Nucleus accumbens (tissue), 56 donors: ENCODE data around the gene TBX10.
"Not testable (repeated sequence)": the region's sequence is repeated elsewhere in the genome, so short reads cannot be mapped to it uniquely, and the experiment has no call there.

Experiments
- DNase-seq, 56 donors: peaks; one replicate each; lab custom pipeline; 2025; lab: John Stamatoyannopoulos, UW

The TBX10 gene

DNA sequence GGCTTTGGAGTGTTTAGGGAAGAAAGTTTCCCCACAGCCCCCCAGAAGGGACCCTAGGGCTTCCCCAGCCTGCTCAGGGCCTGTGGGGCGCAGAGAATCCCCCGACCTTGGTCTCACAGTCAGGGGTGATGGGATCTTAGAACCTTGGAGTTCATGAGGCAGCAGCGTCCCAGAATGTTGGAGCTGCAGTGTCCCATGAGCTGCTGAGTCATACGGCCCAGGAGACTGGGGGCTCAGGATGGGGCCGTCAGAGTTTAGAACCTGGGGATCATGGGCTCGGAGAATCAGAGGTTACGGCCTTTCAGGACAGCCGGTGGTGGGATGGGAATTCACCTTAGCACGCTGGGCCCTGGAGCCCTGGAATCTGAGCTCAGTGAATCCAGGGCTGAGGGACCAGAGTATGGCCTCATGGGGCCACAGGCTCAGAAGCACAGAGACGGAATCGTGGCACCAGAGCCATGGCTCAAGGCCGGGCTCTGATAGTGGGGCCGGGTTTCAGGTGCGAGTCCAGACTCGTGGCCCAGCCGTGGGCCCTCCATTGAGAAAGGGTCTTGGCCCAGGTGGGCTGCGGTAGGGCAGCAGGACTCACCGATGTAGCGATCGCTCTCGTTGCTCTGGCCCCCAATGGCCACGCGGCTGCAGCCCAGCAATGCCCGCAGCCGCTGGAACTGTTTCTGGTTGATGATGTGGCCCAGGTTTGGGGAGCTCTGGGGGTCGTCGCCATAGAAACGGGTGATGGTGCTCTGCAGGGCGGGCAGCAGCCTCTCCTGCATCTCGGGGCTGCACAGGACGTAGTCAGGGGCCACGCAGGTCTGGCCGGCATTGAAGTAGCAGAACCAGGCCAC is 25.4 kb upstream of the TBX10 start:
- no peak for DNase-seq

GRCh38 chr11:67664213-67664585 is 24.6 kb upstream of the TBX10 start:
- DNase-seq: no peak

GRCh38 chr11:67663532-67664212 is 24.1 kb upstream of the TBX10 start:
- no peak for DNase-seq

- no peak for DNase-seq
These were observed 23.4 kb upstream of the TBX10 start for GRCh38 chr11:67662835-67663531.

DNA sequence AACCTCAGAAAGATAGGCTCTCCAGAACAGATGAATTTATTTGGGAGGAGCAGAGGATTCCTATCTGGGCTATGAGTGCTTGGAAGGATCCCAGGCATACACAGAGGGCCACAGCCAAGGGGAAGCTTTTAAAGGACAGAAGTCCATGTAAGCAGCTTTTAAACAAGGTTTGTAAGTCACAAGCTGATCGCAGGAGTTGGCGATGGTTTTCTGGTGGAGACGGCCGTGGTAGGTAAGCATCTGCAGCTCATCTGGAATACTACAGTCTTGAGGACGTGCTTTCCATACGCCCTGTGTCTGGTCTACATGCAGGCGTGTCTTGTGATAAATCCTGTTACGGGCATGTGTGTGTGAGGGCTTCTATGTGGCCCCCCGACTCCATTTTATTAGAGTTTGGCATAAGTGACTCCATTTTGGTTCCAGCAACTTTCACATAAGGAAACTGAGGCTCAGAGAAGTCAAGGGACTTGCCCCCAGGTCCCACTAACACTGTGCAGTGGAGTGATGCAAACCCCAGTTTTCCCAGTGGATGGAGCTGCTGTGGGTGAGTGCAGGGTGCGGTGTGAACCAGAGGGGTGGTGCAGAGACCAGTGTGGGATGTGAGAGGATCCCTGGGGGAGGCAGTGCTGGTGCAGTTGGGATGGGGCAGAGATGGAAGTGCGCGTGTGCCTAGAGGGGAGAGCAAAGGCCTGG is 22.7 kb upstream of the TBX10 start:
- DNase-seq: no peak

DNA sequence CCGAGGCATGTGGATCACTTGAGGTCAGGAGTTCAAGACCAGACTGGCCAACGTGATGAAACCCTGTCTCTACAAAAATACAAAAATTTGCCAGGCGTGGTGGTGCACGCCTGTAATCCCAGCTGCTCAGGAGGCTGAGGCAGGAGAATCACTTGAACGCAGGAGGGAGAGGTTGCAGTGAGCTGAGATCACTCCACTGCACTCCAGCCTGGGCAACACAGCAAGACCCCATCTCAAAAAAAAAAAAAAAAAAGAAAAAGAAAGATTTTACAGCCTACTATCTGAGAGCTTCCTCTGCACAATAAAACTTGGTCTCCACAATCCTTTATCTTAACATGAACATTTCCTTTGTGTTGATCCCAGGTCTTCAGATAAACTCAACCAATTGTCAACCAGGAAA is 21.2 kb upstream of the TBX10 start:
- DNase-seq: not testable (repeated sequence)

DNA sequence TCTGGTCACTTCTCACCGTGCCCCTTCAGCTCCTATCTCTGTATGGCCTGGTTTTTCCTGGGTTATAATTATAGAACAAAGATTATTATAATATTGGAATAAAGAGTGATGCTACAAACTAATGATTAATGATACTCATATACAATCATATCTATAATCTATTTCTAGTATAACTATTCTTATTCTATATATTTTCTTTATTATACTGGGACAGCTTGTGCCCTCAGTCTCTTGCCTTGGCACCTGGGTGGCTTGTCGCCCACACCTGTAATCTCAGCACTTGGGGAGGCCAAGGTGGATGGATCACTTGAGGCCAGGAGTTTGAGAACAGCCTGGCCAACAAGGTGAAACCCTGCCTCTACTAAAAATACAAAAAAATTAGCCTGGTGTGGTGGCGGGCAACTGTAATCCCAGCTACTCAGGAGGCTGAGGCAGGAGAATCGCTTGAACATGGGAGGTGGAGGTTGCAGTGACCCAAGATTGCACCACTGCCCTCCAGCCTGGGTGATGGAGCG is 20.1 kb upstream of the TBX10 start:
- not testable (repeated sequence) for DNase-seq

DNA sequence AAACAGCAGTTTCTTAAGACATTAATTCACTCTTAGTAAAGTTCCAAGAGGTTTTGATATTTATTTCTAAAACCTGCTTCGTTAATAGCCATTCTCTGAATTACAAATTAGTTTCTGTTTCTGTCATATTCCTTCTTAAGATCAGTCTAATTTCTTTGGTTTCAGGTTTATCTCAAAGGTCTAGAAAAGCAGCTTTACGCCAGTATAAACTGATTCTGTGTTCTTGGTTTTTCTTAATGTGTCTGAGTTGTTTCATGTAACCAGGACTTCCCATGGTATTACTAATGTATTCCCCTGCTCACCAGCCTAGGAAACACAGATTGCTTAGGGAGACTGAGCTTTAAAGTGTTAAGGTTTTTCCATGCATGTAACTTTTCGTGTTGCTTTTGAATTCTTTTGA is 17.7 kb upstream of the TBX10 start:
- DNase-seq: no peak

GRCh38 chr11:67656278-67656922 is 16.8 kb upstream of the TBX10 start:
- no peak for DNase-seq

DNA sequence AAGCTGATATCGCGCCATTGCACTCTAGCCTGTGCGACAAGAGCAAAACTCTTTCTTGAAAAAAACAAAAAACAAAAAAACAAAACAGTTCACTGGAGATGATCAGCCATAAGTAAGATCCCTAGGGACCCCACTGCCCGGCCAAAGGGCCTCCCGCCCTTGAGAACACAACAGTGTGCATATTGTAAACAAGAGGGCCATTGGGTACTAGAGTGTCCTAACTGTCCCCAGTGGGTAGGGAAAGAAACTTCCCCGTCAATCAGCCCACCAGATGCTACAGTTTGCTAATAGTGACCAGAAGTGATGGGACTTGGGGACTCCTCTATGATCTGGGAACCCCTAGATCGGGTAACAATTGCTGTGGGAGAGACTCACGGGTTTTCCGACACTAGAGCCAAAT is 14.7 kb upstream of the TBX10 start:
- DNase-seq: no peak

GRCh38 chr11:67652965-67653845 is 13.6 kb upstream of the TBX10 start:
- no peak for DNase-seq

DNA sequence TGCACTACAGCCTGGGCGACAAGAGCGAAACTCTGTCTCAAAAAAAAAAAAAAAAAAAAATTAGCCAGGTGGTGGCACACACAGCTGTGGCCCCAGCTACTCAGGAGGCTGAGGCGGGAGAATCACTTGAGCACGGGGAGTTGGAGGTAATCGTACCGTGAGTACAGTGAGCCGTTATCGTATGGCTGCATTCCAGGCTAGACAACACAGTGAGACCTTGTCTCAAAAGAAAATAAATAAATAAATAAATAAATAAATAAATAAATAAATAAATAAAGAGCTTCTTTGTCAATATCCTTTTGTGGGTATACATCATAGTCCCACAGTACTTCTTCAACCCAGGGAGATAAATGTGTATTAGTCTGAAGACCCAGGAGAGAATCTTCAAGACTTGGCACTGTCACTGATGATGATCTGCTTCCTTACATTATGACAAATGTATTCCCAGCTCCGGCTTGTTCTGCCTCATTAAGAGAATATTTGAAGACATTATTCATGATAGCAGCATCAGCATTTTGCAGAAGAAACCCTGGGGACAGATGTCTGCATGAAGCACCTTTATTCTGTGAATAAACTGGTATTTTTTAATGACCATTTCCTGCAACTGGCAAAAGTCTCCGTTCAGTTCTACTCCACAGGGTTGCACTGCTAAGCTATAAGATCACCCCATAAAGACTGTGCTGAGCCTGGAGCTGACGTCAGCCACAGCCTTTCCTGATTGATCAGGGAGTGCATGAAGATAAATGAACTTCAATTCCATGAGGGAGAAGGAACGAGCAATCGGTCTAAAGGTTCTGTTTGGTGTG is 12.6 kb upstream of the TBX10 start:
- DNase-seq: no peak

- no peak for DNase-seq
These were observed 10.3 kb upstream of the TBX10 start for GRCh38 chr11:67649634-67650510.

DNA sequence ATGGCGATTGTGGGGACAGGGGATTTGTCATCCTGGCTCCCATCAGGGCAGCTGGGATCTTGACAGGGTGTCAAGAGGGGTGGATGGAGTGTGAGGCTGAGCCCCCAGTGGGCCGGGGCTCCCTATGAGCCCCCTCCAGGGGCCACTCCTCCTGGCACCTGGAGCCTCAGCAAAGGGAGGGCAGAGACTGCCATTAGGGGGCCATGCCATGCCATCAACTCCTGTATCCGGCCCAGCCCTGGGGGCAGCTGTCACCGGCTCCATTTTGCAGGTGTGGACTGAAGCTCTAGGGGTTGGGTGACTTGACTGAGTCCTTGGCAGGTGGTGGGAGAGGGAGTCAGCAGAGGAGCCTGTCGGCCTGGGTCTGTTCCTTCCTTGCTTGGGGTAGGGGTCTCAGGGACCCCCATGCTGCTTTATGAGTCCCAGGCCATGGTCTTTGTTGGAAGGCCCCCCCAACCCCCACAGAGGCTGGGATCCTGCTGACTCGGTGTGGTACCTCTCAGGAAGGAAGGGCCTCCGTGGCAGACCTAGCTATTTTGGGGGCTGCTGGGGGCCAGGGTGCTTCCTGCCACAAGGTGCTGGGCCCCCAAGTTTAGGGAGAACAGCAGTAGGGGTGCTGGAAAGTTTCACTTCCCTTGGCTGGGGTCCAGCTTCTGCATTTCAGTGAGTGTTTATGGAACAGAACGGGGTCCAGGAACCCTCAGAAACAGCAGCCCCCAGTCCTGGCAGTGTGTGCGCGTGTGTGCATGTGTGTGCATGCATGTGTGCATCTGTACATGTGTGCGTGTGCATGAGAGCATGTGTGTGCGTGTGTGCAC is 9.4 kb upstream of the TBX10 start:
- peak in 7 of 56 donors; percentile 6 to 35 (median 15) for DNase-seq

- no peak for DNase-seq
These were observed 8.7 kb upstream of the TBX10 start for GRCh38 chr11:67648140-67648795.

DNA sequence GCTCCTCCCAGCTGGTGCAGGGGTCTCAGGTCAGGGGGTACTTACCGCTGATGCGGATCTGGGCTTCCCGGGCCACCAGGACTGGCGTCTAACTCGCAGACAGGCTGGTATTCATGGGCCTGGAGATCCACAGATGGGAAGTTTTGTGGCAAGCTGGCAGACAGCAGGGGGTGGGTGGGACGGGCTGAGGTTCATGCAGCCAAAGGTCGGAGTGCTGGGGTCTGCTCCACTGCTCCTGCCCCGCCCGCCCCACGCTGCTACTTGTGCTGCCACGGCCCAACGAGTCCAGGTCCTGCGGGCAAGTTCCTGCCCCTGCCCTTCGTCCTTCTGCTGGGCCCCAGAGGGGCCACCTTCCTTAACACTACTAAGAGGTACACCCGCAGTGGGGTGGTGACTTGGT is 7.9 kb upstream of the TBX10 start:
- no peak for DNase-seq
